Neuronal stem cell (in vitro differentiated cells): ENCODE measurements around the gene CCDC124.
"Not testable (repeated sequence)": the region's sequence is repeated elsewhere in the genome, so short reads cannot be mapped to it uniquely, and the experiment has no call there.

Experiments used
- DNase-seq: peaks from one replicate; pipeline ENCODE4 v3.0.0-alpha.2; 2013; ENCODE audit warnings: low spot score
- H2AFZ ChIP-seq: one replicate; pipeline ENCODE4 v1.6.1; 2013; ENCODE audit warnings: mild to moderate bottlenecking, low read length, inconsistent platforms
- H2AK5ac ChIP-seq: 2 replicates; pipeline ENCODE4 v1.6.1; 2013; ENCODE audit warnings: low read depth, mild to moderate bottlenecking, inconsistent platforms, low read length, moderate library complexity, mixed read lengths
- H2BK120ac ChIP-seq: 2 replicates; pipeline ENCODE4 v1.6.1; 2013; ENCODE audit warnings: low read depth, mild to moderate bottlenecking, inconsistent platforms, low read length, moderate library complexity, mixed read lengths
- H2BK12ac ChIP-seq: one replicate; pipeline ENCODE4 v1.6.1; 2013; ENCODE audit warnings: low read length, inconsistent platforms
- H2BK15ac ChIP-seq: 2 replicates; pipeline ENCODE4 v1.6.1; 2013; ENCODE audit warnings: mild to moderate bottlenecking, low read length, inconsistent platforms, mixed read lengths
- H2BK5ac ChIP-seq: one replicate; pipeline ENCODE4 v1.6.1; 2013; ENCODE audit warnings: inconsistent platforms, mild to moderate bottlenecking, low read length, moderate library complexity
- H3K14ac ChIP-seq: one replicate; pipeline ENCODE4 v1.6.1; 2013; ENCODE audit warnings: low read length, inconsistent platforms
- H3K18ac ChIP-seq: 2 replicates; pipeline ENCODE4 v1.6.1; 2013; ENCODE audit warnings: low read length, inconsistent platforms
- H3K23ac ChIP-seq: 2 replicates; pipeline ENCODE4 v1.6.1; 2013; ENCODE audit warnings: low read depth, mild to moderate bottlenecking, mixed read lengths, low read length, inconsistent platforms; ENCODE audit not compliant: poor library complexity
- H3K27ac ChIP-seq: replicated peaks from 3 replicates; pipeline ENCODE4 v1.5.1; 2013; ENCODE audit warnings: low read length, inconsistent platforms
- H3K27me3 ChIP-seq, 3 experiments: 2 replicates each; pipeline ENCODE4 v1.6.1; 2013; ENCODE audit warnings: low read length in 3 of 3, mild to moderate bottlenecking in 2 of 3, inconsistent platforms in 1 of 3, low read depth in 1 of 3, mixed read lengths in 1 of 3, moderate library complexity in 1 of 3; ENCODE audit not compliant: control insufficient read depth in 3 of 3, insufficient read depth in 3 of 3
- H3K36me3 ChIP-seq, 2 donors: replicated peaks in 1 of 2; 2 replicates each; pipeline ENCODE4 v1.6.1; 2013; ENCODE audit warnings: low read length in 2 of 2; ENCODE audit not compliant: control insufficient read depth in 2 of 2, insufficient read depth in 2 of 2
- H3K4ac ChIP-seq: 2 replicates; pipeline ENCODE4 v1.6.1; 2013; ENCODE audit warnings: inconsistent platforms, mild to moderate bottlenecking, low read length, moderate library complexity
- H3K4me1 ChIP-seq, 2 donors: 1 replicate in 1 of 2; 2 replicates in 1 of 2; pipeline ENCODE4 v1.6.1; 2013; ENCODE audit warnings: low read length in 2 of 2, low read depth in 1 of 2; ENCODE audit not compliant: control insufficient read depth in 2 of 2, insufficient read depth in 1 of 2
- H3K4me2 ChIP-seq: one replicate; pipeline ENCODE4 v1.6.1; 2013; ENCODE audit warnings: mild to moderate bottlenecking, low read length, inconsistent platforms; ENCODE audit not compliant: insufficient read depth, poor library complexity, severe bottlenecking
- H3K4me3 ChIP-seq, 2 donors: 2 replicates each; pipeline ENCODE4 v1.5.1; 2013; ENCODE audit warnings: low read length in 2 of 2, mild to moderate bottlenecking in 2 of 2, inconsistent platforms in 1 of 2, moderate library complexity in 1 of 2
- H3K79me1 ChIP-seq: one replicate; pipeline ENCODE4 v1.6.1; 2013; ENCODE audit warnings: low read depth, mild to moderate bottlenecking, inconsistent platforms, low read length, moderate library complexity
- H3K9ac ChIP-seq: one replicate; pipeline ENCODE4 v1.6.1; 2013; ENCODE audit warnings: mild to moderate bottlenecking, low read depth, low read length, inconsistent platforms; ENCODE audit not compliant: poor library complexity
- H3K9me3 ChIP-seq, 2 donors: replicated peaks in 1 of 2; 2 replicates each; pipeline versions ENCODE3 to v1.6.1; 2013; ENCODE audit warnings: low read length in 2 of 2, mild to moderate bottlenecking in 2 of 2, inconsistent platforms in 1 of 2, low read depth in 1 of 2, mixed read lengths in 1 of 2, moderate library complexity in 1 of 2; ENCODE audit not compliant: control insufficient read depth in 2 of 2, insufficient read depth in 1 of 2
- H4K8ac ChIP-seq: one replicate; pipeline ENCODE4 v1.6.1; 2013; ENCODE audit warnings: low read depth, mild to moderate bottlenecking, inconsistent platforms, low read length, moderate library complexity
- H4K91ac ChIP-seq: one replicate; pipeline ENCODE4 v1.6.1; 2013; ENCODE audit warnings: low read length, low read depth, mild to moderate bottlenecking, inconsistent platforms; ENCODE audit not compliant: poor library complexity
- WGBS, 2 donors: extraction: QIAGEN DNeasy Blood & Tissue Kit; methylation state at CpG; one replicate each; pipeline ENCODE4 v1.1.7; 2013; ENCODE audit warnings: missing lambda C conversion rate in 2 of 2, mixed read lengths in 1 of 2; ENCODE audit not compliant: insufficient read length in 2 of 2, insufficient replicate concordance in 1 of 2; ENCODE audit errors: extremely low coverage in 2 of 2; 5-methylcytosine and 5-hydroxymethylcytosine counted together

Gene CCDC124

DNA sequence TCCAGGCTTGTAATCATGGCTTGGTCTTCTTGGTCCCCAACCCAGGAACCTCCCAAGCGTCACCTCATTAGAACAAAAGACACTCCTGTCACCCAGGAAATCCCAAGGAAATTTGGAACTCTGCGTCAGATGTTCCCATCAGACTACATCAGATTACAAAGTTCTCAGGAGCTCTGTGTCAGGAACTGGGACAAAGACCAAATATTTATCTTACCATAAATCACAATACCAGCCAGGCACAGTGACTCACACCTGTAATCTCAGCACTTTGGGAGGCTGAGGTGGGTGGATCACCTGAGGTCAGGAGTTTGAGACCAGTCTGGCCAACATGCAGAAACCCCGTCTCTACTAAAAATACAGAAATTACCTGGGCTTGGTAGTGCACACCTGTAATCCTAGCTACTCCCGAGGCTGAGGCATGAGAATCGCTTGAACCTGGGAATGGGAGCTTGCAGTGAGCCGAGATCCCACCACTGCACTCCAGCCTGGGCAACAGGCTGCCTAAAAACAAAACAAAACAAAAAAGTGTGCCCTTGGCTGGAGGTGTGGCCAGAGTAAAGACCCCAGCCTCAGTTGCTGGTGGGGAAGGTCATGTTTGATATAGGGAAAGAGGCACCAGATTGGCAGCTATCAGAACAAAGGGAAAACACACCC is 16.7 kb upstream of the CCDC124 start:
- Histone ChIP-seq H3K36me3 (no peaks in the 10 kb centered on the region), H2BK120ac (no peak overlapping the region), H3K27me3 (peaks cover 0 to under 1% (median 0%) of the 10 kb centered on the region in 3 experiments), H2AK5ac (no peak overlapping the region), H3K9ac (no peak overlapping the region), H3K9me3 (peaks cover 3% of the 10 kb centered on the region in 2 donors), H3K4me3 (peak overlapping the region in 1 of 2 donors; percentile 46), H2BK12ac (no peak overlapping the region), H3K27ac (no peak overlapping the region), H3K14ac (no peak overlapping the region), H3K23ac (no peak overlapping the region), H2AFZ (no peak overlapping the region), H3K4me1 (no peaks in the 10 kb centered on the region), H2BK15ac (no peak overlapping the region), H3K18ac (no peak overlapping the region), H4K91ac (no peak overlapping the region), H4K8ac (no peak overlapping the region), H3K4me2 (no peak overlapping the region), H3K4ac (no peak overlapping the region), H3K79me1 (no peaks in the 10 kb centered on the region), H2BK5ac (no peak overlapping the region)
- DNase-seq, result no peak
- WGBS, 2 donors, result no CpG with 5 or more reads among the region's 6 CpGs

DNA sequence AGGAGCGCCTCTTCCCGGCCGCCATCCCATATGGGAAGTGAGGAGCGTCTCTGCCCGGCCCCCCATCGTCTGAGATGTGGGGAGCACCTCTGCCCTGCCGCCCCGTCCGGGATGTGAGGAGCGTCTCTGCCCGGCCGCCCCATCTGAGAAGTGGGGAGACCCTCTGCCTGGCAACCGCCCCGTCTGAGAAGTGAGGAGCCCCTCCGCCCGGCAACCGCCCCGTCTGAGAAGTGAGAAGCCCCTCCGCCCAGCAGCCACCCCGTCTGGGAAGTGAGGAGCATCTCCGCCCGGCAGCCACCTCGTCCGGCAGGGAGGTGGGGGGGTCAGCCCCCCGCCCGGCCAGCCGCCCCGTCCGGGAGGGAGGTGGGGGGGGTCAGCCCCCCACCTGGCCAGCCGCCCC is 14.7 kb upstream of the CCDC124 start:
- not testable (repeated sequence) for H3K18ac ChIP-seq, H3K4me3 ChIP-seq, H3K23ac ChIP-seq, H2BK15ac ChIP-seq, H2BK12ac ChIP-seq, H3K27ac ChIP-seq, DNase-seq, H4K91ac ChIP-seq, H3K27me3 ChIP-seq, H3K4me1 ChIP-seq, H2AFZ ChIP-seq, H3K4ac ChIP-seq, H3K79me1 ChIP-seq, H3K4me2 ChIP-seq, H4K8ac ChIP-seq, H3K14ac ChIP-seq, H3K36me3 ChIP-seq, H2BK120ac ChIP-seq, H3K9ac ChIP-seq, H2AK5ac ChIP-seq, H3K9me3 ChIP-seq, H2BK5ac ChIP-seq
- WGBS, 2 donors, result no CpG with 5 or more reads among the region's 30 CpGs

DNA sequence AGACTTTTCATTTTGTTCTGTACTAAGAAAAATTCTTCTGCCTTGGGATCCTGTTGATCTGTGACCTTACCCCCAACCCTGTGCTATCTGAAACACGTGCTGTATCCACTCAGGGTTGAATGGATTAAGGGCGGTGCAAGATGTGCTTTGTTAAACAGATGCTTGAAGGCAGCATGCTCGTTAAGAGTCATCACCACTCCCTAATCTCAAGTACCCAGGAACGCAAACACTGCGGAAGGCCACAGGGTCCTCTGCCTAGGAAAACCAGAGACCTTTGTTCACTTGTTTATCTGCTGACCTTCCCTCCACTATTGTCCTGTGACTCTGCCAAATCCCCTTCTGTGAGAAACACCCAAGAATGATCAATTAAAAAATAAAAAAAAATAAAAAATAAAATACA is 13.7 kb upstream of the CCDC124 start:
- not testable (repeated sequence) for H2AFZ ChIP-seq, H2AK5ac ChIP-seq, H3K79me1 ChIP-seq

DNA sequence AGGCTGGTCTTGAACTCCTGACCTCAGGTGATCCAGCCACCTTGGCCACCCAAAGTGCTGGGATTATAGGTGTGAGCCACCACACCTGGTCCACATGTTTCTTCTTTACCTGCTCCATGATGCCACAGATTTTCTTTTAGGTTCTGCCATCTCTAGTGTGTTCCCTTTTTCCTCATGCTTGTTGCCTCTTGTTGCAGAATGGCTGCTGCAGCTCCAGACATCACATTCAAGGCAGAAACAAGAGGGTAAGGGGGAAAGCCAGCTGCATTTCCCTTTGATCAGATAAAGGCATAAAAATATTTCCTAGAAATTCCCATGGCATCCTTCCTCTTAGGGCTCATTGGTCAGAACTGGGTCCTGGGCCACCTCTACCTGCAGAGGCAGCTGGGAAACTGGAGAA is 12.3 kb upstream of the CCDC124 start:
- H3K4me3 ChIP-seq, result no peak overlapping the region
- no peaks in the 10 kb centered on the region for H3K36me3 ChIP-seq

More for the DNA sequence above, 13.7 kb upstream of the CCDC124 start:
- not testable (repeated sequence) for H3K4me1 ChIP-seq, H2BK15ac ChIP-seq, H3K14ac ChIP-seq, H3K27me3 ChIP-seq, H3K4me2 ChIP-seq, H2BK12ac ChIP-seq, H2BK5ac ChIP-seq, H3K4me3 ChIP-seq, H3K27ac ChIP-seq, DNase-seq, H3K18ac ChIP-seq, H4K8ac ChIP-seq, H2BK120ac ChIP-seq, H3K4ac ChIP-seq, H3K9ac ChIP-seq, H3K23ac ChIP-seq, H4K91ac ChIP-seq, H3K36me3 ChIP-seq, H3K9me3 ChIP-seq
- WGBS, 2 donors, result no CpG with 5 or more reads among the region's 5 CpGs

More for the DNA sequence above, 12.3 kb upstream of the CCDC124 start:
- Histone ChIP-seq H3K9ac (no peak overlapping the region), H2BK12ac (no peak overlapping the region), H2BK15ac (no peak overlapping the region), H3K9me3 (peaks cover 0 to 3% of the 10 kb centered on the region in 2 donors), H2BK5ac (no peak overlapping the region), H2AFZ (no peak overlapping the region), H3K4me2 (no peak overlapping the region), H2BK120ac (no peak overlapping the region), H3K18ac (no peak overlapping the region), H3K4ac (no peak overlapping the region), H3K4me1 (no peaks in the 10 kb centered on the region), H4K91ac (no peak overlapping the region), H3K27me3 (no peaks in the 10 kb centered on the region), H3K14ac (no peak overlapping the region), H4K8ac (no peak overlapping the region), H3K23ac (no peak overlapping the region), H3K27ac (no peak overlapping the region), H2AK5ac (no peak overlapping the region), H3K79me1 (no peaks in the 10 kb centered on the region)
- no peak for DNase-seq
